Mammary epithelial cell (primary cell): ENCODE results near the gene KLK6.

ENCODE experiments used
- CTCF ChIP-seq, 2 donors: IDR thresholded peaks in 1 of 2; conservative IDR thresholded peaks in 1 of 2; 2 replicates each; pipeline ENCODE4 v1.5.1; 2011 to 2012; ENCODE audit warnings: inconsistent platforms in 2 of 2, low read length in 2 of 2, mild to moderate bottlenecking in 2 of 2, control low read depth in 1 of 2, low read depth in 1 of 2; ENCODE audit not compliant: insufficient read depth in 1 of 2; ENCODE audit errors: extremely low read depth in 1 of 2
- EZH2 ChIP-seq: IDR thresholded peaks from 2 replicates; pipeline ENCODE4 v1.6.1; 2012; ENCODE audit warnings: low read length, inconsistent platforms, borderline replicate concordance

- TF ChIP-seq CTCF (conservative IDR thresholded peaks at IDR 0.05 in 1 of 2, IDR thresholded peaks at IDR 0.05 in 1 of 2; ENCODE audit: extremely low read depth in 1 of 2, insufficient read depth in 1 of 2, low read depth in 1 of 2, low read length in 2 of 2) = no peak
- TF ChIP-seq EZH2 = no peak
These were observed 8.2 kb upstream of the KLK6 start for GRCh38 chr19:50977626-50978025.
